ENCODE results near the gene NTNG2.

The NTNG2 gene

DNA sequence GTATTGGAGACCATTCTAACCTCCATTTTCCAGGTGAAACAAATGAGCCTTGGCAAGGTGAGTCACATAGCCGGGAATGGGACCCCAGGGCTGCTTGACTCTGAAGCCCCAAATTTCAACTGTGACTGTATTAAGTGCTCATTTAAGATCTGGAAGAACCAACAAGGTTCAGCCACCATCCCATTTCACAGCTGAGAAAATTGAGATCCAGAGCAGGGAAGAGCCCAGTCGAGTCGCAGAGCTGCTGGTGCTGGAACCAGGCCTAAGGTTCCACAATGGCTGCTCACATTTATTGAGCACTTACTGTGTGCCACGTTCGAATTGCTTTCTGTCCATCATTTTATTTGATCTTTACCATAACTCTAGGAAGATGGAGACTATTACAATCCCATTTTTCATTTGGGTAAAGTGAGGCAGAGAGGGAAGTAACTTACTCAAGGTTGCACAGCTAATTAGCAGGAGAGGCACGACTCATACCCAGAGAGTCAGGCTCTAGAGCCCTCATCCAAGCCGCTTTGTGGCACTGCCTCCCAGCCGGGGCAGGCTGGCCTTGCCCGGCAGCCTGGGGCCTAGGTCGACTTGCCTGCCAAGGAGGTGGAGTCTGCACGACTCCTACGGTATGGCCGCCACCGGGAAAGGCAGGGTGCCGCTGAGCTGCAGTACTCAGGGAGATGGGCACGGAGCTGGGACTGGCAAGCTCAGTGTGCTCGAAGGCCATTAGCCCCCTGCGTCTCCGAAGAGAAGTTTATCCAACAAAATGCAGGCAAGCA lies 4.3 kb upstream of the NTNG2 start:
- Mint-ChIP-seq H3K9me3 (ENCODE audit: low read depth) (no peaks in the 10 kb centered on the region), H3K4me1 (ENCODE audit: low read depth) (peaks cover 9% of the 10 kb centered on the region), H3K27me3 (peaks cover 2% of the 10 kb centered on the region), H3K36me3 (no peaks in the 10 kb centered on the region), H3K4me3 (no peak overlapping the region), H3K27ac (no peak overlapping the region)

DNA sequence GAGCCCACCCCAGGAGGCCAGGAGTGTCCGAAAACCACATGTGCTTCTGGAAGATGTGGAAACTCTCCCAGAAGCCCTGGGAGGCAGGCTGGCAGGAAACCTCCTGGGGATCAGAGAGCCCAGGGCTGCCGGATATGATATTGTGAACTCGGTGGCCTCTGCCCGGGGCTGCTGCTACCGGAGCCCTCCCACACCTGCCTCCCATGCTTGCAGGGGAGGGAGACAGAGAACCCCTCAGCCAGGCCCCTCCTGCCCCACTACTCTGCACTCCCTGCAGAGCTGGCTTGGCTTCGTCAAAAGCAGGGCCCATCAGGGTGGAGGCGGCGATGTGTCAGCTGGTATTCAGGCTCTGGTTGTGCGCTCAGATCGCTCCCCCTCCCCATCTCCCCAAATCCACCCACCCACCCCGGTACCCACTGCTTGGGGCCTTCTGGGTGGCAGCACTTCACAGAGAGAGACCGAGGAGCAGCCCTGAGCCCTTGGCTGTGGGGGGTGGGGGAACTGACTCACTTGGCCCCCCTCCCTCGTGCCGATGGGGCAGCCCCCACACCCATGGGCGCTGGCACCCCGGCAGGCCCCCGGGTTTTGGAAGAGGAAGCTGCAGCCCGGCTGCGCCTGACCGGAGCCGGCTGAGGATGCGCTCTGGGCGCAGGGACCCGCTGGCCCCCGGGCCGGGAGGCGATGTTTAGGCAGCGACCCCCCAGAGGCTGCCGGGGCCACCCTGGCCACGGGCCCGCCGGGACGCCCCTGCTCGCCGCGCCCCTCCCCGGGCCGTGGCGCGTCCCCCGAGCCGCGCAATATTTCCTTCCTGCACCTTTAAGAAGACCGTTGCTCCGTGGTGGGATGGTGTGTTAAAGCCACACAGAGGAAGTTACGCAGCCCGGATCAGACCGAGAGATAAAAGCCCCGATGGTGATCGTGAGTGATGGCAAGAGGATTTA lies 786 bp upstream of the NTNG2 start:
- Mint-ChIP-seq H3K27ac (peak overlapping the region; percentile 85), H3K27me3 (peaks cover 14% of the 10 kb centered on the region), H3K9me3 (ENCODE audit: low read depth) (no peaks in the 10 kb centered on the region), H3K4me1 (ENCODE audit: low read depth) (peaks cover 12% of the 10 kb centered on the region), H3K4me3 (peak overlapping the region; percentile 95), H3K36me3 (no peaks in the 10 kb centered on the region)

GRCh38 chr9:132162764-132163456 lies 1.1 kb downstream of the NTNG2 start:
- Mint-ChIP-seq H3K9me3 (ENCODE audit: low read depth) (no peaks in the 10 kb centered on the region), H3K4me3 (peak overlapping the region; percentile 93), H3K27me3 (peaks cover 16% of the 10 kb centered on the region), H3K36me3 (no peaks in the 10 kb centered on the region), H3K27ac (no peak overlapping the region), H3K4me1 (ENCODE audit: low read depth) (peaks cover 12% of the 10 kb centered on the region)

GRCh38 chr9:132163457-132163875 lies 1.6 kb downstream of the NTNG2 start:
- Mint-ChIP-seq H3K9me3 (ENCODE audit: low read depth) (no peaks in the 10 kb centered on the region), H3K27me3 (peaks cover 16% of the 10 kb centered on the region), H3K4me3 (peak overlapping the region; percentile 75), H3K36me3 (no peaks in the 10 kb centered on the region), H3K4me1 (ENCODE audit: low read depth) (peaks cover 12% of the 10 kb centered on the region), H3K27ac (no peak overlapping the region)

- H3K27ac Mint-ChIP-seq, result no peak overlapping the region
- peak overlapping the region; percentile 75 for H3K4me3 Mint-ChIP-seq
- H3K9me3 Mint-ChIP-seq (ENCODE audit: low read depth), result no peaks in the 10 kb centered on the region
- peaks cover 12% of the 10 kb centered on the region for H3K4me1 Mint-ChIP-seq (ENCODE audit: low read depth)
- H3K27me3 Mint-ChIP-seq, result peaks cover 16% of the 10 kb centered on the region
- no peaks in the 10 kb centered on the region for H3K36me3 Mint-ChIP-seq
These were observed 2.2 kb downstream of the NTNG2 start for GRCh38 chr9:132163876-132164603.

DNA sequence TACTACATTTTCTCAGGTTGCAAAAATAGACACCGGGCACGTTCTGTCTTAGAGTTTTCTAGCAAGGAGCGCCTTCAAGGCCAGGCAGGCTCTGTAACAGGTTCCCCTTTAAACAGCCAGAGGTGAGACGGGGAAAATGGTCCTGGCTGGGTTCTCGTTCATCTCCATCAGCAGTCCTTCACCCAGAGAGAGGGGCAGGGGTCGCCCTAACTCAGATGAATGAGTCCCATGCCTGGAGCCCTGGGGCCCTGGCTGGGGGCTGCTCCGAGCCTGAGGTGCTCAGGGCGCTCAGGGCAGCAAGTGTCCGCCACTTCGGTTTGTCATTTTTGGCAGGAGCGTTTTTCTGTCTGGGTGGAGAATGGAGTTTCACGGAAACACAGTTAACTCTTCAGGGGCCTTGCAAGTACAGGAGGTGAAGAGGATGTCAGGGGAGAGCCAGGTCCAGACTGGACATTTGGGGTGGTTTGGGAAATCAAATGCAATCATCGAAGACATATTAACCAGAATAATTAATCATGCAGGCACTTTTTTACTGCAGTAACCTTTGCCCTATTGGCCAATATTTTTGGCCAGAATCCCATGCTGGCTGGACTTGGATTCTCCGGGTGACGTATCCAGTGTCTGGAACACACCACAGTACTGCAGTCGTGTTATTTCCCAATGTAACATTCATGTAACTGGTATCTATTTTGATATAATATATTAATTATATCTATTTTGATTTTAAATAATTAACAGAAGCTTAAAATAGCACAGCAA lies 2.9 kb downstream of the NTNG2 start:
- Mint-ChIP-seq H3K4me1 (ENCODE audit: low read depth) (peaks cover 12% of the 10 kb centered on the region), H3K27me3 (peaks cover 17% of the 10 kb centered on the region), H3K36me3 (no peaks in the 10 kb centered on the region), H3K4me3 (peak overlapping the region; percentile 30), H3K27ac (no peak overlapping the region), H3K9me3 (ENCODE audit: low read depth) (no peaks in the 10 kb centered on the region)

- Mint-ChIP-seq H3K27me3 (peaks cover 17% of the 10 kb centered on the region), H3K27ac (no peak overlapping the region), H3K9me3 (ENCODE audit: low read depth) (no peaks in the 10 kb centered on the region), H3K4me3 (no peak overlapping the region), H3K36me3 (no peaks in the 10 kb centered on the region), H3K4me1 (ENCODE audit: low read depth) (peaks cover 6% of the 10 kb centered on the region)
These were observed 4.7 kb downstream of the NTNG2 start for GRCh38 chr9:132166599-132166998.

DNA sequence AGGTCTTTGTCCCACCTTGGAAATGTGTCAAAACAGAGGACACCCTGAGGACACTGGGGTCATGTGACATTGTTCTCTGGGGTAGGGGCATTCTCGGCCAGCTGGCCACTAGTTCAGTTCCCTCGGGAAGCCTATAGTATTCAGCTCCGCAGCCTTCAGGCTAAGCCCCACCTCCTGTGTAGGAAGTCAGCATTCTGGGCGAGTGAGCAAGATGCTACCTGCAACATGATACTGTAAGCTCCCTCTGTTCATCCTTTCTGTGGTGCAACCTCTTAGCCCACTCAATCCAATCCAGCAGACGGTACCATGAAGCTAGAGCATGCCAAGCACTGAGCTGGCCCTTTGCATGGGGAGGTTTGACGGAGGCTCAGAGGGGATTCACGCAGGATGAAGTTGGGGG lies 5.3 kb downstream of the NTNG2 start:
- Mint-ChIP-seq H3K27ac (no peak overlapping the region), H3K4me3 (no peak overlapping the region), H3K4me1 (ENCODE audit: low read depth) (peaks cover 5% of the 10 kb centered on the region), H3K36me3 (no peaks in the 10 kb centered on the region), H3K9me3 (ENCODE audit: low read depth) (no peaks in the 10 kb centered on the region), H3K27me3 (peaks cover 17% of the 10 kb centered on the region)

DNA sequence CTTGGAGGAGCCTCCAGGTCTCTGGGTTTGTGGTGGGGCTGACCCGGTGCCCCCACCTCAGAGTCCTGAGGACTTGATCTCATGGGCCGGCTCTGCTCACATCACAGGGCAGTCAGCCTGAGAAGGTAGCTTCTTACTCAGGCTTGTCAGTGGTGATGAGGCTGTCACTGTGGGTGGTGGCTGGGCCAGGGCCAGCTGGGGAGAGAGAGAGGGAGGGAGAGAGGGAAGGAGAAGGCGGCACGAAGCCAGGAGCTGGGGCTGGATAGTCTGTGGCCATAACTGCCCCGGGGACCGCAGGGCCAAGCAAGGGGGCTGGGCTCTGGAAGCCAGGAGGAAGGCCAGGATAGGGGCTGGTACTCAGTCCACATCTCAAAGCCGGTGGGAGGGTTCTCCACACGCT lies 6.5 kb downstream of the NTNG2 start:
- Mint-ChIP-seq H3K4me3 (no peak overlapping the region), H3K27ac (no peak overlapping the region), H3K9me3 (ENCODE audit: low read depth) (no peaks in the 10 kb centered on the region), H3K36me3 (no peaks in the 10 kb centered on the region), H3K4me1 (ENCODE audit: low read depth) (peaks cover 3% of the 10 kb centered on the region), H3K27me3 (peaks cover 15% of the 10 kb centered on the region)

DNA sequence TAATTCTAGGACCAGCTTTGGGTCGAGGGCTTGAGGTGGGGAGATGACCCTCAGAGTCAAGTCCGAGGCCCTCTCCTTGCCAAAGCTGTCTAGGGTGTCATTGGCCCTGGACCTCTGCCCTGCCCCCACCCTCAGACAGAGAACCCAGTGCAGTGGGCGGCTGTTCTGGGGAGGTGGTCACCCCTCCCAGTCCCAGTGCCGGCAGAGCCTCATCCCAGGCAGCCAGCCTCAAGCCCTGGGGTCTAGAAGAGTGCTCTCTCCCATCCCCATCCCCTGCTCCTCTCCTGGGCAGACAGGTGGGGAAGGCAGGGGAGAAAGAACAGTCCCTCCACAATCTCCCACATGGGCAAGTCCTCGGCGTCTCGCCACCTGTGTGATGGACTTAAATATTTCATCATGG lies 7.0 kb downstream of the NTNG2 start:
- Mint-ChIP-seq H3K4me3 (no peak overlapping the region), H3K27ac (no peak overlapping the region), H3K4me1 (ENCODE audit: low read depth) (peaks cover 2% of the 10 kb centered on the region), H3K27me3 (peaks cover 15% of the 10 kb centered on the region), H3K36me3 (peaks cover 5% of the 10 kb centered on the region), H3K9me3 (ENCODE audit: low read depth) (no peaks in the 10 kb centered on the region)

- Mint-ChIP-seq H3K27me3 (peaks cover 11% of the 10 kb centered on the region), H3K4me3 (no peak overlapping the region), H3K27ac (no peak overlapping the region), H3K36me3 (peaks cover 8% of the 10 kb centered on the region), H3K4me1 (ENCODE audit: low read depth) (no peaks in the 10 kb centered on the region), H3K9me3 (ENCODE audit: low read depth) (no peaks in the 10 kb centered on the region)
These were observed 8.0 kb downstream of the NTNG2 start for GRCh38 chr9:132169672-132170392.

DNA sequence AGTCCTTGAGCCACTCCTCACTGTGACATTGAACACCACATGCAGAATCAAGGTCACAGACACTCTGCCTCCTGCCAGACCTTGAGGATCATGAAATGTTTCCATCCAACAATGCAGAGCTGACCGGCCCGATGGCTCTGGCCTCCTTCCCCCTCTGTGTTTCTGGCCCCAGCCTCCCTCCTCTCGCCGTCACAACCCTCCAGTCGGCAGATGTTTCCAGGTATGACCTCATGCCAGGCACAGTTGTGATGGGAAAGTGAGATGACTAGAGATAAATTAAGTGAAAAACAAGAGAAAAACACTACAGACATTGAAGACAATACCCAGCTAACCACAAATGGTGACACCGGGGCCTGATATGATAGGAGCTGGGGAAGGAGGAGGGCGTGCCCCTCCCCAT lies 9.8 kb downstream of the NTNG2 start:
- Mint-ChIP-seq H3K27ac (no peak overlapping the region), H3K4me1 (ENCODE audit: low read depth) (no peaks in the 10 kb centered on the region), H3K9me3 (ENCODE audit: low read depth) (no peaks in the 10 kb centered on the region), H3K4me3 (no peak overlapping the region), H3K36me3 (peaks cover 8% of the 10 kb centered on the region), H3K27me3 (peaks cover 1% of the 10 kb centered on the region)

DNA sequence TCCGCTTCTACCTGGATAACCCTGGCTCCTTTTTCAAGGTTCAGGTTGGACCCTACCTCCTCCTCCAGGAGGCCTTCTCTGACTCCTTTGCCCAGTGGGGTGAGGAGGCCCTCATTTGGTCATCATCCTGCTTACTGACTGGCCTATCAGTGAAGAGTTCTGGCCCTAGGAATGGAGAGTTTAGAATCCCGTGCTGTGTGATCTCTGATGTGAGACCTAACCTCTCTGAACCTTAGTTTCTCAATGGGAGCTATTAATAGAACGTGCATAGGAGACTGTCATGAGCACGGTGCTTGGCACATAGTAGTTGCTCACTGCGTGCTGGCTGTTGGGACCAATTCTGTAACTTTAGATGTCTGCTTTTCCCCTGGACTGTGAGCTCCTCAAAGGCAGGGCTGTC lies 10.3 kb downstream of the NTNG2 start:
- Mint-ChIP-seq H3K4me1 (ENCODE audit: low read depth) (no peaks in the 10 kb centered on the region), H3K4me3 (no peak overlapping the region), H3K9me3 (ENCODE audit: low read depth) (no peaks in the 10 kb centered on the region), H3K36me3 (peaks cover 8% of the 10 kb centered on the region), H3K27me3 (peaks cover 1% of the 10 kb centered on the region), H3K27ac (no peak overlapping the region)
